Astrocyte of the spinal cord (primary cell): ENCODE results near the gene GRPEL1.

Source experiments
- DNase-seq: peaks from one replicate; pipeline ENCODE4 v3.0.0; 2011; ENCODE audit warnings: low read depth, low spot score
- H3K4me3 ChIP-seq: 2 replicates; pipeline ENCODE4 v1.5.1; 2011; ENCODE audit warnings: low read depth, mild to moderate bottlenecking, low read length, moderate library complexity
- CTCF ChIP-seq: IDR thresholded peaks from 2 replicates; pipeline ENCODE4 v1.5.1; 2012; ENCODE audit warnings: low read depth, mild to moderate bottlenecking, low read length, inconsistent platforms
- in situ Hi-C: cut with HindIII; loops from 2 replicates; pipeline ENCODE4 v1.10.0; 2017; ENCODE audit warnings: low sequenced_read_pairs

The GRPEL1 gene

DNA sequence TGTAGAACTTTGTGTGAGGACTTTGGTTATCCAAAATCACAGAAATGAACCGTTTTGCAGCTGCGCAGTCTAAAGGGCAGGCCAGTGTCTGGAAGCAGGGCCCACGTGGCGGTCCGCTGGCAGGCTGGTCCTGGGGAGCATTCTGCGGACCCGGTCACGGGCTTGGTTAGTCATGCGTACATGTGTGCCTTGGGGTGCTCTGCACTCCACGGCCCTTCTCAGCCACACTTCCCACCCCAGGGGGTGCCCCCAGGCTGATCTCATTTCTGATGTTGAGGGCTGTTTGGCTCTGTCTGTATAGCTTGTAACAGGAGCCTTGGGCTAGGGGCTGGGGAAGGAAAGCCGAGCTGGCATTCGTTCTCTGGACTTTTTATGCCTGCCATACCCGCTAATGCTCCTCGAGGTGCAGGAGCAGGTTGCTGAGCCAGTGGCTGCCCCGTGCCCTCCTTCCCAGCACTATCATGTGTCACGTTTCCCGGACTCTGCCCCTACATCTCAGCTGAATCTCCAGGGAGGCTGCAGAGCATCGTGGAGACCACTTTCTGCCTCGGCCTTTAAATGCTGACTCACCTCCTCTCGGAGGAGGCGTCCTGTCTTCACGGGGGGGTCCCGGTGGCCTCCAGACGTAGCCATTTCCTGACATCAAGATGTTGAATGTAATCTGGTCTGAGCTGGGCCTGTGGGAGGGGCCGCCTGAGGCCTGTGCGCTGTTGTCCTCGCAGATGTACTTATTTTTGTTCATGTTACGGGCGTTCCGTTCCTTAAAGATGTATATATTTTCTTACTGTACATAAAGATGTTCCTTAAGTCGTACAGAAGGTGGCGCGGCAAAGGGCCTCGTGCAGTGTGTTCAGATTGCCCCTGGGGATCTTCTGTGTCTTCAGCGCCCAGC is 36.1 kb downstream of the GRPEL1 start:
- peak; percentile 65 for DNase-seq
- no peak overlapping the region for H3K4me3 ChIP-seq
- TF ChIP-seq CTCF, result no peak
- in situ Hi-C loops, result no loop called here

- TF ChIP-seq CTCF, result no peak
- no peak for DNase-seq
- no peak overlapping the region for H3K4me3 ChIP-seq
- in situ Hi-C loops, result no loop called here
These were observed 37.0 kb downstream of the GRPEL1 start for GRCh38 chr4:7030856-7031255.

DNA sequence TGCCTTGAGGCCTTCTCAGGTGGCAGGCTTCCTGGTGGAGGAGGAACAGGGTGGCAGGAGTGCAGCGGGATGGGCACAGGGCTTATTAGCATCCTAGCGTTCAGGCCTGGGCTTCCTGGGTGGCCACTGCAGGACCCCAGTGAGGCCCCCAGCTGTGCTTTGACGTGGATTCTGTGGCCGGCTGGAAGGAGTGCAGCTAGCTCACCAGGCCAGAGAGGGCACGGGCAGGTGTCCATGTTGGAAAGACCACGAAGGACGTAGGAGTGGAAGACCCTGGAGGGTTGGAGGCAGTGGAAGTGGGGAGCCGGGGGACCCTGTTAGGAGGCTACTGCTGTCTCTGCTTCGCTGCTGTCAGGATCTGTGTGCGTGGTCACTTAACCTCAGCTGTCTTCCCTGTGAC is 37.9 kb downstream of the GRPEL1 start:
- TF ChIP-seq CTCF, result no peak
- no peak for DNase-seq
- H3K4me3 ChIP-seq, result no peak overlapping the region
- in situ Hi-C loops, result no loop called here

- in situ Hi-C loops, result no loop called here
- H3K4me3 ChIP-seq, result no peak overlapping the region
- no peak for TF ChIP-seq CTCF
- no peak for DNase-seq
These were observed 38.7 kb downstream of the GRPEL1 start for GRCh38 chr4:7029212-7029611.

- DNase-seq, result no peak
- no peak overlapping the region for H3K4me3 ChIP-seq
- in situ Hi-C loops, result no loop called here
- no peak for TF ChIP-seq CTCF
These were observed 40.0 kb downstream of the GRPEL1 start for GRCh38 chr4:7027913-7028312.

DNA sequence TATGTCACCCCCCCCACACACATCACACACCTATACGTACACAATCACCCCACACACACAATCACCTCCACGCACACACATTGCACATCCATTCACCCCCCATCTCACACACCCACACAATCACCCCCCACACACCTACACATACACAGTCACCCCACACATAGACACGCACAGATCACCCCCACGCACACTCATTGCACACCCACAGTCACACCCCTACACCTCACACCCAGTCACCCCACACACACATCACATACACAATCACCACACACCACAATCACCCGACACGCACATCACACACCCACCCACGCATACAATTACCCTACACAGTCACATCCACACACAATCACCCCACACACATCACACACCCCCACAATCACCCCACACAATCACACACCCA is 40.6 kb downstream of the GRPEL1 start:
- DNase-seq, result no peak
- H3K4me3 ChIP-seq, result no peak overlapping the region
- in situ Hi-C loops, result no loop called here
- no peak for TF ChIP-seq CTCF

DNA sequence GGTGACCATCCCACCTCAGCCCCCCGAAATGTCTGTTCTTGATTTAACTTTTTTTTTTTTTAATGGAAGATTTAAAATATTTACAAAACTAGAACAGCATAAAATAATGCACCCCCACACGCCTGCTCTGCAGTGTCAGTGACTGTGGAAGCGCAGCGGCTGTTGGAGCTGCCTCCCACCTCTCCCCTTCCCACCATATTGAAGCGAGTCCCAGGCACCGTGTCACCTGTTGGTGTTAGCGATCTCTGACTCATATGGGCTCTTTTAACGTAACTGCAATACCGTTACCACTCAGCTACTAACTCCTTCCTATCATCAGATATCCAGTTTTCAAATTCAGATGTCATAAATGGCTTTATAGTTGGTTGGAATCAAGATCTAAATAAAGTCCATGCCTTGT is 41.8 kb downstream of the GRPEL1 start:
- in situ Hi-C loops, result no loop called here
- no peak for DNase-seq
- no peak for TF ChIP-seq CTCF
- no peak overlapping the region for H3K4me3 ChIP-seq
